ENCODE results near the gene AWAT2. TPM values are rescaled to one million over a fixed set of nuclear protein-coding genes. Genes with fewer than 3 reads are reported as not detected.

The AWAT2 gene
- total and polyA plus RNA-seq, 10 of the 15 experiments (the other 5 are each of a cell fraction or from before 2014, with no cell fraction given): not detected

GRCh38 chrX:70062961-70063550 is 13.3 kb upstream of the AWAT2 start:
- BruUV-seq (replicated peaks): no TSS peak
- Histone ChIP-seq H4K20me1 (ENCODE audit: control insufficient read depth, insufficient read depth) (no peaks in the 10 kb centered on the region), H2AFZ (ENCODE audit: control insufficient read depth, low read depth, low read length) (no peak overlapping the region), H3K4me3 (no peak overlapping the region), H3K9ac (ENCODE audit: control insufficient read depth, insufficient read depth, low read length) (no peak overlapping the region), H3K4me1 (ENCODE audit: control insufficient read depth, insufficient read depth, low read length) (no peaks in the 10 kb centered on the region), H3K79me2 (ENCODE audit: control insufficient read depth, insufficient read depth, low read length) (no peaks in the 10 kb centered on the region), H3K9me3 (replicated peaks; ENCODE audit: control insufficient read depth, insufficient read depth, low read length) (no peaks in the 10 kb centered on the region; the same call in 2 of the 3 replicates), H3K4me2 (ENCODE audit: control insufficient read depth, insufficient read depth) (no peak overlapping the region), H3K27me3 (replicated peaks in 1 of 2; ENCODE audit: control insufficient read depth in 2 of 2, insufficient read depth in 2 of 2, low read length in 1 of 2) (no peaks in the 10 kb centered on the region), H3K36me3 (ENCODE audit: control insufficient read depth in 2 of 2, insufficient read depth in 2 of 2, low read length in 1 of 2) (no peaks in the 10 kb centered on the region), H3K27ac (ENCODE audit: control insufficient read depth, insufficient read depth) (no peak overlapping the region)
- ChIA-PET CTCF (no interaction called here), POLR2A (no interaction called here), RAD21 (ENCODE audit: unreplicated experiment) (no interaction called here), SMC1A (ENCODE audit: uncharacterized antibody, unreplicated experiment) (no interaction called here)
- DNase-seq (ENCODE audit: low read depth, low spot score) (no peak), ATAC-seq (no peak), FAIRE-seq (no peak)
- TF ChIP-seq MTA3 (IDR thresholded peaks at IDR 0.05; ENCODE audit: borderline replicate concordance, low read length): no peak
- TF ChIP-seq CHD2 (IDR thresholded peaks at IDR 0.05; ENCODE audit: borderline replicate concordance, low read depth, low read length): no peak
- TF ChIP-seq RELA (IDR thresholded peaks at IDR 0.05; ENCODE audit: borderline replicate concordance, partially characterized antibody): no peak
- no peak for TF ChIP-seq CTCF (IDR thresholded peaks at IDR 0.05 in 2 of 3, conservative IDR thresholded peaks at IDR 0.05 in 1 of 3; ENCODE audit: control insufficient read depth in 2 of 3, extremely low read depth in 1 of 3, insufficient read depth in 1 of 3, low read depth in 3 of 3, low read length in 3 of 3)
- WGBS (ENCODE audit: insufficient coverage, insufficient replicate concordance, low lambda C conversion rate, missing lambda C conversion rate): 90% methylated on average over 50 of the region's 52 CpGs
- in situ Hi-C loops (cut with MboI): no loop called here
- intact Hi-C loops (cut with micrococcal nuclease; ENCODE audit: unreplicated experiment): no loop called here

DNA sequence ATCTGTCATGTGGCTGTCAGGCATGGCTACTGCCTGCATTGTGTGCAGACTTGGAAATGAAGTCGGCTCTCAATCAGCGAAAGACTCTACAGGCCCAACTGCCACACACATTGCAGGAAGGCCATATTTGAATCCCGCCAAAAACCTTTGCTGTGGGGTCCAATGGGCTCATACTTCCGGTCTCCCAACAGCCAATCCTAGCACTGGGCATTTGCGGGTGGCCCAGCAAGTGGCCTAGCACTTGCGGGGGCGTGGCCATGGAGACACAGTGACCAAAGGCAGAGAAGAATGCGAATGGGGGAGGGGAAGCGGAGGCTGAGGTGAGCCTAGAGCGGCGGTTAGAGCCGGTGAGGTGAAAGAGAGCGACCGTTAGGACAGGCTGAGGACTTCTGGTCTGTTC is 12.3 kb upstream of the AWAT2 start, which contains the start of gene OTUD6A:
Gene OTUD6A, plus strand, starts transcription at position 382 of the 400 bp plus-strand sequence. CDS start 68 bp downstream, outside the sequence.
- no peak within 1 kb of the TSS for H3K4me3 ChIP-seq
- ChIA-PET RAD21 (ENCODE audit: unreplicated experiment) (no interaction called here), CTCF (no interaction called here), SMC1A (ENCODE audit: uncharacterized antibody, unreplicated experiment) (no interaction called here), POLR2A (no interaction called here)
- intact Hi-C loops (cut with micrococcal nuclease; ENCODE audit: unreplicated experiment): no loop called here
- no peaks in the 10 kb centered on the region for H4K20me1 ChIP-seq (ENCODE audit: control insufficient read depth, insufficient read depth)
- no peaks in the 10 kb centered on the region for H3K4me1 ChIP-seq (ENCODE audit: control insufficient read depth, insufficient read depth, low read length)
- WGBS (ENCODE audit: insufficient coverage, insufficient replicate concordance, low lambda C conversion rate, missing lambda C conversion rate): 66% methylated on average over 14 of the region's 14 CpGs
- H3K27ac ChIP-seq (ENCODE audit: control insufficient read depth, insufficient read depth): no peak within 1 kb of the TSS
- no peak within 1 kb of the TSS for H2AFZ ChIP-seq (ENCODE audit: control insufficient read depth, low read depth, low read length)
- no peaks in the 10 kb centered on the region; the same call in 2 of the 3 replicates for H3K9me3 ChIP-seq (replicated peaks; ENCODE audit: control insufficient read depth, insufficient read depth, low read length)
- no TSS peak for BruUV-seq (replicated peaks)
- H3K36me3 ChIP-seq (ENCODE audit: control insufficient read depth in 2 of 2, insufficient read depth in 2 of 2, low read length in 1 of 2): no peaks in the 10 kb centered on the region
- no peak for FAIRE-seq
- ATAC-seq: no peak
- H3K79me2 ChIP-seq (ENCODE audit: control insufficient read depth, insufficient read depth, low read length): no peaks in the 10 kb centered on the region
- H3K9ac ChIP-seq (ENCODE audit: control insufficient read depth, insufficient read depth, low read length): no peak within 1 kb of the TSS
- in situ Hi-C loops (cut with MboI): no loop called here
- DNase-seq (ENCODE audit: low read depth, low spot score): no peak
- H3K4me2 ChIP-seq (ENCODE audit: control insufficient read depth, insufficient read depth): no peak within 1 kb of the TSS
- H3K27me3 ChIP-seq (replicated peaks in 1 of 2; ENCODE audit: control insufficient read depth in 2 of 2, insufficient read depth in 2 of 2, low read length in 1 of 2): no peaks in the 10 kb centered on the region
- TF ChIP-seq IKZF1 (conservative IDR thresholded peaks at IDR 0.05): no peak
- no peak for TF ChIP-seq ZNF384 (IDR thresholded peaks at IDR 0.05; ENCODE audit: borderline replicate concordance, low read depth, low read length)
- TF ChIP-seq, protein P1, sequence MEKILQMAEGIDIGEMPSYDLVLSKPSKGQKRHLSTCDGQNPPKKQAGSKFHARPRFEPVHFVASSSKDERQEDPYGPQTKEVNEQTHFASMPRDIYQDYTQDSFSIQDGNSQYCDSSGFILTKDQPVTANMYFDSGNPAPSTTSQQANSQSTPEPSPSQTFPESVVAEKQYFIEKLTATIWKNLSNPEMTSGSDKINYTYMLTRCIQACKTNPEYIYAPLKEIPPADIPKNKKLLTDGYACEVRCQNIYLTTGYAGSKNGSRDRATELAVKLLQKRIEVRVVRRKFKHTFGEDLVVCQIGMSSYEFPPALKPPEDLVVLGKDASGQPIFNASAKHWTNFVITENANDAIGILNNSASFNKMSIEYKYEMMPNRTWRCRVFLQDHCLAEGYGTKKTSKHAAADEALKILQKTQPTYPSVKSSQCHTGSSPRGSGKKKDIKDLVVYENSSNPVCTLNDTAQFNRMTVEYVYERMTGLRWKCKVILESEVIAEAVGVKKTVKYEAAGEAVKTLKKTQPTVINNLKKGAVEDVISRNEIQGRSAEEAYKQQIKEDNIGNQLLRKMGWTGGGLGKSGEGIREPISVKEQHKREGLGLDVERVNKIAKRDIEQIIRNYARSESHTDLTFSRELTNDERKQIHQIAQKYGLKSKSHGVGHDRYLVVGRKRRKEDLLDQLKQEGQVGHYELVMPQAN (conservative IDR thresholded peaks at IDR 0.05): no peak
- no peak for TF ChIP-seq E2F4 (IDR thresholded peaks at IDR 0.05; ENCODE audit: low read depth, low read length)
- no peak for TF ChIP-seq YBX1 (IDR thresholded peaks at IDR 0.05)
- TF ChIP-seq SREBF2 (IDR thresholded peaks at IDR 0.05; ENCODE audit: low read length): no peak
- TF ChIP-seq HCFC1 (IDR thresholded peaks at IDR 0.05; ENCODE audit: low read length): no peak
- TF ChIP-seq BCL11A (IDR thresholded peaks at IDR 0.05; ENCODE audit: low read depth, low read length): no peak
- TF ChIP-seq CBX5 (IDR thresholded peaks at IDR 0.05; ENCODE audit: low read depth): no peak
- no peak for TF ChIP-seq ZNF622 (IDR thresholded peaks at IDR 0.05)
